HepG2 (cell line): ENCODE results near the gene SURF1. TPM values are rescaled to one million over a fixed set of nuclear protein-coding genes. Genes with fewer than 3 reads are reported as not detected.

Experiments used
- AHDC1 ChIP-seq: sonication (generic); formaldehyde crosslinking; IDR thresholded peaks from 2 replicates; pipeline ENCODE4 v1.5.1; 2020; ENCODE audit warnings: mild to moderate bottlenecking, missing genetic modification reagents, borderline replicate concordance
- BCL3 ChIP-seq: sonication (generic); formaldehyde crosslinking; IDR thresholded peaks from 2 replicates; pipeline ENCODE4 v1.5.1; 2020; ENCODE audit warnings: mild to moderate bottlenecking, missing genetic modification reagents, moderate library complexity
- CBX5 ChIP-seq: sonication (generic); formaldehyde crosslinking; IDR thresholded peaks from 2 replicates; pipeline ENCODE4 v1.4.0; 2020; ENCODE audit warnings: missing genetic modification reagents, borderline replicate concordance
- EED ChIP-seq: sonication (generic); formaldehyde crosslinking; IDR thresholded peaks from 2 replicates; pipeline ENCODE4 v1.5.0; 2020; ENCODE audit warnings: mild to moderate bottlenecking, missing genetic modification reagents
- GATAD1 ChIP-seq: IDR thresholded peaks from 2 replicates; pipeline ENCODE4 v1.6.1; 2016; ENCODE audit warnings: missing genetic modification reagents, missing compliant biosample characterization
- HOXA7 ChIP-seq: sonication (generic); formaldehyde crosslinking; IDR thresholded peaks from 2 replicates; pipeline ENCODE4 v1.8.1; 2022; ENCODE audit warnings: mild to moderate bottlenecking, missing genetic modification reagents, moderate library complexity
- XRCC5 ChIP-seq: fragments of 200-400 bp; formaldehyde crosslinking; optimal IDR thresholded peaks from 2 replicates; pipeline ENCODE3; 2017; ENCODE audit warnings: mild to moderate bottlenecking, low read length
- ZFP91 ChIP-seq: sonication (generic); formaldehyde crosslinking; IDR thresholded peaks from 2 replicates; pipeline ENCODE4 v1.9.0; 2022; ENCODE audit warnings: missing genetic modification reagents, mild to moderate bottlenecking, borderline replicate concordance
- ZNF614 ChIP-seq: IDR thresholded peaks from 2 replicates; pipeline ENCODE4 v1.6.1; 2018; ENCODE audit warnings: missing biosample characterization, missing genetic modification reagents, inconsistent platforms, borderline replicate concordance
- polyA plus RNA-seq, 8 experiments: library from polyadenylated mRNA; depleted of rRNA in 3 of 8; stranded (reverse) in 7 of 8; unstranded in 1 of 8; fragments of >200 nt; fragmentation: Illumina TruSeq in 4 of 8; extraction: Trizol in 4 of 8; gene quantifications; 2 replicates each; pipeline versions ENCODE4 v1.2.1 to v1.2.3, GENCODE V29; 2011 to 2016; ENCODE audit warnings: low read depth in 4 of 8, missing spikeins in 1 of 8, mixed read lengths in 1 of 8; ENCODE audit not compliant: insufficient read depth in 1 of 8
- total RNA-seq, 5 experiments: library from RNA; depleted of rRNA; stranded (reverse); fragments of >200 nt; fragmentation: Illumina TruSeq; extraction: Trizol; gene quantifications; 2 replicates each; pipeline ENCODE4 v1.2.3, GENCODE V29; 2016; ENCODE audit warnings: low read depth in 1 of 5

Gene SURF1
- total and polyA plus RNA-seq, 2 of the 13 experiments (the other 11 are each of a cell fraction or from before 2014, with no cell fraction given) = 17.8 to 40.7 TPM

GRCh38 chr9:133351908-133352634 is 4.2 kb downstream of the SURF1 start (continued):
- TF ChIP-seq AHDC1 (no peak), ZNF614 (peak; percentile 22; the same call in 1 of the 2 replicates), GATAD1 (CRISPR knock-in tag) (peak; percentile 12; the same call in 1 of the 2 replicates), BCL3 (CRISPR knock-in tag) (peak; percentile 78; the same call in 1 of the 2 replicates), EED (CRISPR knock-in tag) (no peak), CBX5 (CRISPR knock-in tag) (no peak), XRCC5 (peak; percentile 83), ZFP91 (CRISPR knock-in tag) (peak; percentile 80), HOXA7 (CRISPR knock-in tag) (no peak)
